Measurements from ENCODE around the gene UMAD1. TPM values are rescaled to one million over a fixed set of nuclear protein-coding genes. Genes with fewer than 3 reads are reported as not detected.

Gene UMAD1
- total RNA-seq, 4 donors from 2014 or later: 1.3 to 32.9 (median 15.3) TPM

GRCh38 chr7:7765422-7765821 is 124.9 kb downstream of the UMAD1 start:
- no peaks in the 10 kb centered on the region for H3K36me3 ChIP-seq
- no peak for DNase-seq
- no peak overlapping the region for H3K27ac ChIP-seq
- no peaks in the 10 kb centered on the region for H3K4me1 ChIP-seq
- no peaks in the 10 kb centered on the region for H3K9me3 ChIP-seq
- H3K4me3 ChIP-seq: no peak overlapping the region
- no peak for TF ChIP-seq CTCF (IDR thresholded peaks at IDR 0.05)
- TF ChIP-seq POLR2A (IDR thresholded peaks at IDR 0.05): no peak
- H3K27me3 ChIP-seq: no peaks in the 10 kb centered on the region
- intact Hi-C loops (cut with DNase I; ENCODE audit: low total_unique reads): no loop called here

GRCh38 chr7:7766671-7767070 is 126.1 kb downstream of the UMAD1 start:
- H3K27ac ChIP-seq: no peak overlapping the region
- intact Hi-C loops (cut with DNase I; ENCODE audit: low total_unique reads): no loop called here
- no peaks in the 10 kb centered on the region for H3K4me1 ChIP-seq

GRCh38 chr7:7768977-7769709 is 128.6 kb downstream of the UMAD1 start:
- H3K4me1 ChIP-seq: no peaks in the 10 kb centered on the region
- no peak overlapping the region for H3K27ac ChIP-seq
- H3K4me3 ChIP-seq: no peak overlapping the region
- H3K27me3 ChIP-seq: no peaks in the 10 kb centered on the region
- no peak for TF ChIP-seq POLR2A (IDR thresholded peaks at IDR 0.05)
- TF ChIP-seq CTCF (IDR thresholded peaks at IDR 0.05): no peak
- no peaks in the 10 kb centered on the region for H3K9me3 ChIP-seq
- DNase-seq: no peak
- intact Hi-C loops (cut with DNase I; ENCODE audit: low total_unique reads): no loop called here
- H3K36me3 ChIP-seq: no peaks in the 10 kb centered on the region

More at GRCh38 chr7:7766671-7767070, 126.1 kb downstream of the UMAD1 start:
- TF ChIP-seq CTCF (IDR thresholded peaks at IDR 0.05): no peak
- Histone ChIP-seq H3K36me3 (no peaks in the 10 kb centered on the region), H3K4me3 (no peak overlapping the region), H3K9me3 (no peaks in the 10 kb centered on the region), H3K27me3 (no peaks in the 10 kb centered on the region)
- DNase-seq: no peak

- Histone ChIP-seq H3K27ac (no peak overlapping the region), H3K9me3 (no peaks in the 10 kb centered on the region)
- intact Hi-C loops (cut with DNase I; ENCODE audit: low total_unique reads): no loop called here
These were observed 129.4 kb downstream of the UMAD1 start for GRCh38 chr7:7769710-7770627.

More at GRCh38 chr7:7769710-7770627, 129.4 kb downstream of the UMAD1 start:
- no peak for DNase-seq
- Histone ChIP-seq H3K4me3 (no peak overlapping the region), H3K36me3 (no peaks in the 10 kb centered on the region), H3K27me3 (no peaks in the 10 kb centered on the region), H3K4me1 (no peaks in the 10 kb centered on the region)
- TF ChIP-seq POLR2A (IDR thresholded peaks at IDR 0.05): no peak
- TF ChIP-seq CTCF (IDR thresholded peaks at IDR 0.05): no peak
